ENCODE measurements around the gene TPPP. TPM values are rescaled to one million over a fixed set of nuclear protein-coding genes. Genes with fewer than 3 reads are reported as not detected.

Gene TPPP
- total and polyA plus RNA-seq, 2 donors (not counting 1 experiment from before 2014, with no cell fraction given), result 0.06 TPM; not detected in 1

DNA sequence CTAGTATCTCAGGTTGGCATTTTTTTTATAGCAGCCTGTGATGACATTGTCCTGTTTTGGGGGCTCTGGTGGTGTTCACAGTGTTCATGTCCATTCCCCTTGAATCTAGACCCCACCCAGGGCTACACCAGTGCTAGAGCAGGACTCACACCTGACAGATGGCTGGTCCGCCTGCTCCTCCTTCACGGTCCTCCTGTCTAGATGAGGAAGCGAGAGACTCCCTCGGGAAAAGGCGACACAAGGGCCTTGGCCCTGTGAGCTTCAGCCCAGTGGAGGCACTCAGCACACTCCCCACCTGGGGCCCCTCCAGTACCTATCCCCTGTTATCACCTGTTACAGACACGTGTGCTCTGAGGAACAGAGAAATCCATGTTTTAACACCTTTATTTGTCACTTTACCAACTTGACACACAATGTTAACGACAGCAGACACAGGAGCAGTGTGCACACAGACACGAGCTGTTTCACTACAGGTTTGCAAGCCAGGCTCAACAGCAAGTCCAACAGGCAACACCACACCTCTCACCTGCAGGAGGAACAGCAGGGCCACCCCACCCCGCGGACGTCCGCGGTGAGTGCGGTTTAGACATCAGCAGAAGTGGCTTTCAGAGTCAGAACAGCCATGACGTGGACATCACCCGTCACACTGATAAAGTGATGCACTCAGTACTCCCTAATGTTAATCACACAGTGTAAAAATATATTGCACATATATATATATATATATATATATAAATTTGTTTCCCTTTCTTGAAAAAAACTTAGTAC lies 33.5 kb downstream of the TPPP start:
- Mint-ChIP-seq H3K27ac (no peak overlapping the region), H3K27me3 (no peaks in the 10 kb centered on the region), H3K9me3 (ENCODE audit: insufficient read depth) (no peaks in the 10 kb centered on the region), H3K4me3 (no peak overlapping the region), H3K4me1 (peaks cover 2% of the 10 kb centered on the region)
- no peak for DNase-seq
- Histone ChIP-seq H3K9ac (ENCODE audit: low read length) (no peak overlapping the region), H3K27me3 (replicated peaks in 1 of 4; ENCODE audit: control extremely low read depth in 1 of 4, control insufficient read depth in 3 of 4, insufficient read depth in 4 of 4, low read length in 3 of 4) (no peaks in the 10 kb centered on the region), H3K27ac (ENCODE audit: low read length in 2 of 2) (no peak overlapping the region), H3K9me3 (ENCODE audit: control extremely low read depth in 1 of 3, control insufficient read depth in 2 of 3, insufficient read depth in 1 of 3, low read length in 2 of 3) (peaks cover 0 to 8% (median 0%) of the 10 kb centered on the region in 3 donors), H2AFZ (ENCODE audit: insufficient read depth, low read depth, low read length, poor library complexity, severe bottlenecking) (no peak overlapping the region), H3K4me2 (replicated peaks; ENCODE audit: low read depth, low read length, poor library complexity, severe bottlenecking) (no peak overlapping the region), H3K36me3 (replicated peaks in 1 of 2; ENCODE audit: control extremely low read depth in 1 of 2, control insufficient read depth in 1 of 2, extremely low read depth in 1 of 2, insufficient read depth in 2 of 2, low read length in 1 of 2) (peaks cover 0 to 12% of the 10 kb centered on the region in 2 experiments), H3K4me3 (ENCODE audit: control extremely low read depth in 1 of 5, extremely low read depth in 1 of 5, insufficient read depth in 1 of 5, low read depth in 2 of 5, low read length in 4 of 5) (no peak overlapping the region), H3K79me2 (ENCODE audit: control insufficient read depth, insufficient read depth, low read length) (no peaks in the 10 kb centered on the region), H4K20me1 (ENCODE audit: control insufficient read depth, insufficient read depth, low read length, poor library complexity, severe bottlenecking) (no peaks in the 10 kb centered on the region), H3K4me1 (ENCODE audit: control insufficient read depth in 2 of 2, insufficient read depth in 2 of 2, low read length in 2 of 2) (no peaks in the 10 kb centered on the region)
- intact Hi-C loops (cut with micrococcal nuclease), result no loop called here
- ATAC-seq (ENCODE audit: low read depth), result no peak
- TF ChIP-seq, protein P1, sequence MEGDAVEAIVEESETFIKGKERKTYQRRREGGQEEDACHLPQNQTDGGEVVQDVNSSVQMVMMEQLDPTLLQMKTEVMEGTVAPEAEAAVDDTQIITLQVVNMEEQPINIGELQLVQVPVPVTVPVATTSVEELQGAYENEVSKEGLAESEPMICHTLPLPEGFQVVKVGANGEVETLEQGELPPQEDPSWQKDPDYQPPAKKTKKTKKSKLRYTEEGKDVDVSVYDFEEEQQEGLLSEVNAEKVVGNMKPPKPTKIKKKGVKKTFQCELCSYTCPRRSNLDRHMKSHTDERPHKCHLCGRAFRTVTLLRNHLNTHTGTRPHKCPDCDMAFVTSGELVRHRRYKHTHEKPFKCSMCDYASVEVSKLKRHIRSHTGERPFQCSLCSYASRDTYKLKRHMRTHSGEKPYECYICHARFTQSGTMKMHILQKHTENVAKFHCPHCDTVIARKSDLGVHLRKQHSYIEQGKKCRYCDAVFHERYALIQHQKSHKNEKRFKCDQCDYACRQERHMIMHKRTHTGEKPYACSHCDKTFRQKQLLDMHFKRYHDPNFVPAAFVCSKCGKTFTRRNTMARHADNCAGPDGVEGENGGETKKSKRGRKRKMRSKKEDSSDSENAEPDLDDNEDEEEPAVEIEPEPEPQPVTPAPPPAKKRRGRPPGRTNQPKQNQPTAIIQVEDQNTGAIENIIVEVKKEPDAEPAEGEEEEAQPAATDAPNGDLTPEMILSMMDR (IDR thresholded peaks at IDR 0.05), result no peak
- no peak for TF ChIP-seq EZH2 (IDR thresholded peaks at IDR 0.05; ENCODE audit: borderline replicate concordance, insufficient read depth, low read depth, low read length, poor library complexity, severe bottlenecking)
- POLR2A ChIA-PET, result no interaction called here
- CTCF ChIA-PET, result no interaction called here
- WGBS (ENCODE audit: insufficient coverage), result 85% methylated on average over 14 of the region's 16 CpGs

DNA sequence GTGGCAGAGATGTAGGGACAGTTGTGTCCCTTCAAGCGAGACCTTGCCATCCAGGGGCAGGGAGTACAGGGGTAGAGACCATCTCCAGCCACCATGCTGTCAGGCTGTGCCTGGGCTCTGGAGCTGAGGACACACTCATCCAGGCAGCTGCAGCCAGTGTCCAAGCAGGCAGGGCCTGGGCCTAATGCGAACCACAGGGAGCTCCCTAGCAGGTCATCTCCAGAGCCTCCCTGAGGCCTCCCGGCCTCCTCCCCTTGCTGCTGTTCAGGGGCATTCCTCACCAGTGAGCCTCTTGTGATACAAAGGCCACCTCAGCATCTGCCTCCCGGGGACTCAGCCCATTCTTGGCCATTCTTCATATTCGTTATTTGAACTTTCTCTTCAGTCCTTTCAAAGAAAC lies 35.0 kb downstream of the TPPP start:
- 100% methylated on average over 5 of the region's 5 CpGs for WGBS (ENCODE audit: insufficient coverage)

More for the DNA sequence above, 35.0 kb downstream of the TPPP start:
- H3K4me1 Mint-ChIP-seq, result peaks cover 2% of the 10 kb centered on the region
- H3K9ac ChIP-seq (ENCODE audit: low read length), result no peak overlapping the region
- H3K27ac ChIP-seq (ENCODE audit: low read length in 2 of 2), result no peak overlapping the region
- H3K9me3 Mint-ChIP-seq (ENCODE audit: insufficient read depth), result no peaks in the 10 kb centered on the region
- ChIA-PET CTCF (no interaction called here), POLR2A (no interaction called here)
- H3K27ac Mint-ChIP-seq, result no peak overlapping the region
- TF ChIP-seq EZH2 (IDR thresholded peaks at IDR 0.05; ENCODE audit: borderline replicate concordance, insufficient read depth, low read depth, low read length, poor library complexity, severe bottlenecking), result no peak
- TF ChIP-seq, protein P1 (IDR thresholded peaks at IDR 0.05), result no peak
- H3K79me2 ChIP-seq (ENCODE audit: control insufficient read depth, insufficient read depth, low read length), result no peaks in the 10 kb centered on the region
- no peak for DNase-seq
- ATAC-seq (ENCODE audit: low read depth), result no peak
- H2AFZ ChIP-seq (ENCODE audit: insufficient read depth, low read depth, low read length, poor library complexity, severe bottlenecking), result no peak overlapping the region
- H3K36me3 ChIP-seq (replicated peaks in 1 of 2; ENCODE audit: control extremely low read depth in 1 of 2, control insufficient read depth in 1 of 2, extremely low read depth in 1 of 2, insufficient read depth in 2 of 2, low read length in 1 of 2), result peaks cover 0 to 9% of the 10 kb centered on the region in 2 experiments
- H3K4me3 Mint-ChIP-seq, result no peak overlapping the region
- intact Hi-C loops (cut with micrococcal nuclease), result no loop called here
- no peaks in the 10 kb centered on the region for H3K4me1 ChIP-seq (ENCODE audit: control insufficient read depth in 2 of 2, insufficient read depth in 2 of 2, low read length in 2 of 2)
- H3K9me3 ChIP-seq (ENCODE audit: control extremely low read depth in 1 of 3, control insufficient read depth in 2 of 3, insufficient read depth in 1 of 3, low read length in 2 of 3), result peaks cover 0 to 6% (median 0%) of the 10 kb centered on the region in 3 donors
- no peaks in the 10 kb centered on the region for H3K27me3 Mint-ChIP-seq
- H3K4me2 ChIP-seq (replicated peaks; ENCODE audit: low read depth, low read length, poor library complexity, severe bottlenecking), result no peak overlapping the region
- H4K20me1 ChIP-seq (ENCODE audit: control insufficient read depth, insufficient read depth, low read length, poor library complexity, severe bottlenecking), result no peaks in the 10 kb centered on the region
- H3K4me3 ChIP-seq (ENCODE audit: control extremely low read depth in 1 of 5, extremely low read depth in 1 of 5, insufficient read depth in 1 of 5, low read depth in 2 of 5, low read length in 4 of 5), result no peak overlapping the region
- no peaks in the 10 kb centered on the region for H3K27me3 ChIP-seq (replicated peaks in 1 of 4; ENCODE audit: control extremely low read depth in 1 of 4, control insufficient read depth in 3 of 4, insufficient read depth in 4 of 4, low read length in 3 of 4)

All from B cell (primary cell).